SU-DHL-6 (cell line): Measurements from ENCODE around the gene UBE2O.

Experiments used
- EZH2phosphoT487 ChIP-seq: fragments of 200-600 bp; sonication (generic), shearing (Covaris generic); conservative IDR thresholded peaks from 2 replicates; pipeline ENCODE4 v1.6.1; 2018; ENCODE audit warnings: mild to moderate bottlenecking, antibody characterized with exemption, low read length, moderate library complexity, mixed read lengths
- TF ChIP-seq, protein P1 (sequence below): fragments of 200-600 bp; sonication (generic); IDR thresholded peaks from one replicate; pipeline ENCODE4 v1.5.1; 2017; ENCODE audit warnings: antibody characterized with exemption, mild to moderate bottlenecking, low read length, moderate library complexity; ENCODE audit not compliant: insufficient read depth, poor library complexity, severe bottlenecking

DNA sequence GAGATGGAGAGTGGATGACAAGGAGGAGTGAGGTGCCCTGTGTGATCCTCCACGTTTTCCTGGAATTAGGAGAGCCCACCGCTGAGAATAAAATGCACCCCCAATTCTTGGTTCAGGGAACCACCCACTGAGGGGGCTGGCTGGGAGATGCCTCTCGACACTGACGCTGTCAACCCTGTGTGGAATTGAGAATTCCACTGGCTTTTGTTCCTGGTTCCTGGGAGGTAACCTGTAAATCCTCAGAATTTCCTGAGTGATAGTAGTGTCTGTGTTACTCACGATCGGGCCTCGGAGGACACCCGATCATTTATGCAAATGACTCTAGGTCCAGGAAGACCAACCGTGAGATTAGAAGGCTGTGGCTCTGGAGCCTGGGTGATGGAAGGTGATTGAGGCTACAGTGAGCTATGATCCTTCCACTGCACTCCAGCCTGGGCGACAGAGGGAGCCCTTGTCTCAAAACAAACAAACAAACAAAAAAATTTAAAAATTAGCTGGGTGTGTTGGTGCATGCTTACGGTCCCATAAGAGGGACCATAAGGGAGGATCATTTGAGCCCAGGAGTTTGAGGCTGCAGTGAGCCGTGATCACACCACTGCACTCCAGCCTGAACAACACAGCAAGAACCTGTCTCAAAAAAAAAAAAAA, 87.6 kb downstream of the UBE2O start:
- TF ChIP-seq, protein P1, sequence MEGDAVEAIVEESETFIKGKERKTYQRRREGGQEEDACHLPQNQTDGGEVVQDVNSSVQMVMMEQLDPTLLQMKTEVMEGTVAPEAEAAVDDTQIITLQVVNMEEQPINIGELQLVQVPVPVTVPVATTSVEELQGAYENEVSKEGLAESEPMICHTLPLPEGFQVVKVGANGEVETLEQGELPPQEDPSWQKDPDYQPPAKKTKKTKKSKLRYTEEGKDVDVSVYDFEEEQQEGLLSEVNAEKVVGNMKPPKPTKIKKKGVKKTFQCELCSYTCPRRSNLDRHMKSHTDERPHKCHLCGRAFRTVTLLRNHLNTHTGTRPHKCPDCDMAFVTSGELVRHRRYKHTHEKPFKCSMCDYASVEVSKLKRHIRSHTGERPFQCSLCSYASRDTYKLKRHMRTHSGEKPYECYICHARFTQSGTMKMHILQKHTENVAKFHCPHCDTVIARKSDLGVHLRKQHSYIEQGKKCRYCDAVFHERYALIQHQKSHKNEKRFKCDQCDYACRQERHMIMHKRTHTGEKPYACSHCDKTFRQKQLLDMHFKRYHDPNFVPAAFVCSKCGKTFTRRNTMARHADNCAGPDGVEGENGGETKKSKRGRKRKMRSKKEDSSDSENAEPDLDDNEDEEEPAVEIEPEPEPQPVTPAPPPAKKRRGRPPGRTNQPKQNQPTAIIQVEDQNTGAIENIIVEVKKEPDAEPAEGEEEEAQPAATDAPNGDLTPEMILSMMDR = peak; percentile 42
- no peak for TF ChIP-seq EZH2phosphoT487
